Measurements from ENCODE around the gene IL1RAP. TPM values are rescaled to one million over a fixed set of nuclear protein-coding genes. Genes with fewer than 3 reads are reported as not detected.
"Not testable (repeated sequence)": the region's sequence is repeated elsewhere in the genome, so short reads cannot be mapped to it uniquely, and the experiment has no call there.

The IL1RAP gene
- total RNA-seq, 1 donor from 2014 or later, result 6.3 TPM

- DNase-seq, result peak; percentile 63
Observed at GRCh38 chr3:190514413-190515153, 698 bp downstream of the IL1RAP start.

DNA sequence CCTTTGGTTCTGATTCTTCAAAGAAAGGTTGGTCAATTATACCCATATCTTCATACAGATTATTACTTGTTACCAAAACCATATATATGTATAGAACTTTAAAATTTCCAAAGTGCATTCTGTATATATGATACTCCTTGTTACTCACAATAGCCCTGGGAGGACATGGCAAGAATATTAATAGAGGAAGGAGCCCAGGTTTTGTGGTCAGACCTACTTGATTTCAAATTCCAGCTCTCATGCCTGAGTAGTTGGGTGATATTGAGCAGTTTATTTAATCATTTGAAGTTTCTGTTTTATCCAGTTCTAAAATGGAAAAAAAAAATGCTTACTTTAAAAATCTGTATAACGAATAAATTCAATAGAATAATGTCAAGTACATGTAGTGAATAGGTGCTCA is 2.5 kb downstream of the IL1RAP start:
- DNase-seq, result no peak

GRCh38 chr3:190517687-190518086 is 3.8 kb downstream of the IL1RAP start:
- DNase-seq, result no peak

DNA sequence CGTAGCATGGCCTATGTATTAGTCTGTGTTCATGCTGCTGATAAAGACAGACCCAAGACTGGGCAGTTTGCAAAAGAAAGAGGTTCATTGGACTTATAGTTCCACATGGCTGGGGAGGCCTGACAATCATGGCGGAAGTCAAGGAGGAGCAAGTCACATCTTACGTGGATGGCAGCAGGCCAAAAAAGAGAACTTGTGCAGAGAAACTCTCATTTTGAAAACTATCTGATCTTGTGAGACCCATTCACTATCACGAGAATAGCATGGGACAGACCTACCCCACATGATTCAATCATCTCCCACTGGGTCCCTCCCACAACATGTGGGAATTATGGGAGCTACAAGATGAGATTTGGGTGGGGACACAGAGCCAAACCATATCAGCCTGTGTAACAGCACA is 4.6 kb downstream of the IL1RAP start:
- not testable (repeated sequence) for DNase-seq

DNA sequence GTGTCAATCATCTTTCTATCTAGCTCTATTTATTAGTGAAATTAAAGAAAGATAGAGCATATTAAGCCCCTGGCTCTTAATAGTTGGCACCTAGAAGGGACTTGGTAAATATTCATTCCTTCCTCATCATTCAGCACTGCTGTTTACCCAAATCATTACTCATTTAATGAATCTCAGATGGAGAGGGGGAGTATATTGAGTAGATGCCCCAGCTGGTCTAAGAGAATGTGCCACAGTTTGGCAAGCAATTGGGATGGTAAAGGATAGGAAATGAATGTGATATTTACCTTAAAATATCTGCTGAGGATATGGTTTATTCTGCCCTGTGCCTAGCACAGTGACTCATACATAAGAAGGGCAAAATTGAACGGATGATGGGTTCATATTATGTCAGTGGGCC is 6.0 kb downstream of the IL1RAP start:
- DNase-seq, result no peak

DNA sequence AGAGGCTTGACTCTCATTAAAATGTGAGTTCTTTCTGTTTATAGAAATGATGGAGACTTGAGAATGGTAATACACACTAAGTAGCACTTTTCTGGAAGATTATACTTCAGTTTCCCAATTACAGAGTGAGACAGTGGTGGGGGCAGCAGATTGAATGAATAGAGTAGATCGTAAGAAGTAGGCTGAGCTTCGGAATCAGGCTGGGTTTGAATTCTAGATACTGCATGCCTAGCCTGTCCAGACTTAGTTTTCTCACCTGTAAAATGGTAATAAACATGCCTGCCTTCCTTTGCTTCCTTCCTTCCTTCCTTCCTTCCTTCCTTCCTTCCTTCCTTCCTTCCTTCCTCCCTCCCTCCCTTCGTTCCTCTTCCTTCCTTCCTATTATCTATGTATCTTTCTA is 8.1 kb downstream of the IL1RAP start:
- no peak for DNase-seq

DNA sequence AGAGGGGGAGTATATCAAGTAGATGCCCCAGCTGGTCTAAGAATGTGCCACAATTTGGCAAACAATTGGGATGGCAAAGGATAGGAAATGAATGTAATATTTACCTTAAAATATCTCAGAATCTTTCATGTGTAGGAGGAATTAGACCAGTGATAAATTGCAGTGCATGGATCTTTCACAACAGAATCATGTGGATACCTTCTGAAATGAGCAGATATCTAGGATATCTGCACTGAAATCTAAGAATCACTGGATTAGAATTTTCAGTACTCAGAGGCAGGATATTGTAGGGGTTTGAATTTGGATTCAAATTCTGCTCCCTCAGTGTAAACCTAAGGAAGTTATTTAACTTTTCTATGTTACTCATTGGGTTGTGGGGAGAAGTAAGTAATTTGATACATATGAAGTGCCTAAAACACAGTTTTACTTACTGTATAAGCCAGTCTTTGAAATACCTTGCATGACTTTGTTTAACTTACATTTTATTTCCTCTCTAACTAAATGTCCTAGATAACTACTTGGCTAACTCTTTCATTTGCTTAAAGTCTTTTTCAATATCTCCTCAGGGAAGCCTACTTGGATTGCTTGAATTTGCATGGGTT is 8.8 kb downstream of the IL1RAP start:
- DNase-seq, result no peak

- DNase-seq, result no peak
Observed at GRCh38 chr3:190524942-190525341, 11.1 kb downstream of the IL1RAP start.

DNA sequence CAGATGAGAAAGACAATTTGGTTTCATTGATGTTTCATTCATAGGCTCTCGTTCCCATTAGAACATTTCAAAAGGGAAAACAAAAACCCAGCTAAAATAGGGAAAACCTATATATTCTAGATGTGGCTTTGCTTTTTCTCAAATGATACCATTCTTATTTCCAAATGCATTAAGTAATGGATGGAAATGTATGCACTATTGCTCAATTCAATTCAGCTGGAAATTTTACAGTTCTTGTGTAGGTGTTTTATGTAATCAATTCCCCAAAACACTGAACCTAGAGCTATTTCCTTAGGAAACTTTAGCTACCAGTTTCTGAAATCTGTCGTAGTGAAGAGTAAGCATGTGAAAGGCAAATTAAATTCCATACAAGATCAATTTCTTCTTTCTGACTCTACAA is 11.7 kb downstream of the IL1RAP start:
- DNase-seq, result no peak

DNA sequence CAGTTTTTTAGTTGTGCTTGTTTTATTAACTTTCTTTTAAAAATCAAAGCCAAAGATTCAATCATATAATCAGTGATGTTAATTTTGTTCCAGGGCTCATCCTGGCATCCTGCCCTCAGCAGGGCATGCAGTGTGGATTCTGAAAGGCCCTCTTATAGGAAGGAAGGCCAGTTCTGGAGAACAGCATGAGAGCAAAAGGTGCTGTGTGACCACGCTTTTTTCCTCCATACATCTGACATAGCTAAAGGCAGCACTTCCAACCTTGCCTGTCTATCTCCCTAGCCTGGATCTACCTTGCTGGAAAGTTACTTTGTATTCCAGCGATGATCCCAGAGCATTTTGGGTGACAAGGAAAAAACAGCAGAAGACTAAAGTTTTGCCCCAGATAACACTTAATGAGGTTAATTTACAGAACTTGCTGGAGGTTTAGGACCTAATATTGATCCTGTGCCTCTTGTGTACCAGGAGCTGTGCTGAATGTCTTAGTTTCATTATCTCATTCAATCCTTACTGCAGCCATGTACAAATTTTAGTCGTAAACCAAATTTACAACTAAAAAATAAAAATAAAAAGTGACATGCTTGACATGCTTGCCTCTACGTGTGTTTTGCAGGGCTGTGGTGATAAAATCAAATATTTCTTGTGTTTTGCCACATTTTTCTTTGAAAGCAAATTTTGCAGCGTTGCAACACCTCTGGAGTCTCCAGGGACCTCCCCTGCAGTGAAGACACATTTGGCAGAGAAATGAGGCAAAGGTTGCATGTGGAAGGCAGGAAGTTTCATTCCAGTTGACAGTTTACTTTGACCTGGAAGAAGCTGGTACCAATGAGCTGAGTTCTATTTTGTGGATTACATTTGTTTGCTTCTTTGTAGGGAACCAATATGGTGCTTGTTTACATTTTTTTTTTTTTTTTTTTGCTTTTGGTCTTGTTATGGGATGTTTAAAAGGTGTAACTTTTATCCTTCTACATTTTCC is 13.2 kb downstream of the IL1RAP start:
- DNase-seq, result no peak

GRCh38 chr3:190528706-190529105 is 14.8 kb downstream of the IL1RAP start:
- no peak for DNase-seq

GRCh38 chr3:190531406-190531805 is 17.5 kb downstream of the IL1RAP start:
- no peak for DNase-seq

DNA sequence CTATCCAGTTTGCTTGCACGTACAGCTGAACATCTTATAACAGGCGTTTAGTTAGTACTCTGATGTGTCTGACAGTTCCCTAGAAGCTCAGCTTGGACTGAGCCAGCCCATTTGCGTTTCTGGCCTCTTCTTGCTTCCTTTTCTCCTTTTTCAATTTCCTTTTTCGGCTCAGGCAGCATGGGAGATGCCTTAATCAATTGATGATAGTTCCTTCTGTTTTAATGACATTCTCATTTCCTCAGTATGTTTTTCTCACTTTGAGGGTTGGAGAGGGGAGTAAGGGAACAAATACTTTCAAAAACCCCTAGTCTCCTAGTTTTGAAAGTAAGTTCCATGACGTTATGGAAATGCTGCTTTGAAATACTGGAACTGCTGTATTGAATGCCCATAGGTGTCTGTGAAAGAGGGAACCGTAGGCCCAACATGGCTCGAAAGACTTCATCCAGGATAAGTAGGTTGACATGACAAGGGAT is 18.9 kb downstream of the IL1RAP start:
- no peak for DNase-seq

DNA sequence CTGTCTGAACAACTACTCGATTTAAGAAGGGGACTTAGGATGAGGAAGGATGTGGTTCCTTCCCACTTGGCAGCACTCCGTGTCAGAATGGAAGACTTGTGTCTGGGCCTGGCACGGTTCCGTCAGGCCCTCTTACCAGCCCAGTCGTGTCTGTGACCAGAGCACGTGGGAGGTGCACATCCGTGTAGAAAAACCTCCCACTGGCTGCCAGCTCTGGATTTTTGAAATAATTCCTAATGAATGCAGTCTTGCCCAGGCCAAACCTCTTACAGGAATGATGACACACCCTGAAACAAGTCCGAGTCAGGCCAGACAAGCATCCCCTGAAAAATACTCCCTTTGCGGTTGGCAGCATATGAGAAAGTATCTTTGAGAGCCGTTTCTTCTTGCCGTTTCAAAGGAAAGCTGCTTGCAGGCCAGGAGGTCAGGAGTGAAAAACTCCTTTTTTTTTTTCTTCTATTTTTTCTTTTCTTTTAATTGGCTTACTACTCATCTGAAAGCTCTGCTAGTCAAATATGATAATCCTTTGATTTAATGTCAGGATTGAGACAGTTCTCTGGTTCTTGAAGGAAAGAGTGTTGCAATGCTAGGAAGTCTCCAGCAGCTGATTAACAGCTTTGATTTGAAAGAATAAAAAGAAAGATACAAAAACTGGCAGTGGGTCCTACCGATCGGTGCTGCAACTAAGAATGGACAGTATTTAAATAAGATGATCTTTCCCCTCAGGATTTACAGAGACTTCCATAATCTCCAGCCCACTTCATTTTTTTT is 19.8 kb downstream of the IL1RAP start:
- peak; percentile 43 for DNase-seq

DNA sequence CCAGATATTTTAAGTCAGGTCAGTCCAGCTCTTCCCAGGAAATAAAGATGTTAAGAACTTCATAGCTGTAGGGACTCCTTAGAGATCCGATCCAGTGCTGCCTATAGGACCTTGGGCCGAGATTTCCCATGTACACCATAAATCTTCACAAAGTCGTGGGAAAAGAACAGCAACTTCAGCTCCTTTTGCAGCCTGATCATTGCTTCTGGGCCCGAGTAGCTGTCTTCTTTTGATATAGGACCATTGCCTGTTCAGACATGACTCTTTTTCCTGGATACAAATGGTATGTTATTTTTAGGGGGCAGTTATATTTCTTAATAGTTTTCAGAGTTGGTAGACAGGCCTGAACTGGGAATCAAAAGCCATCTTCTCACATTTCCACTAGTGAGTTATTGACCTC is 20.5 kb downstream of the IL1RAP start:
- DNase-seq, result no peak

DNA sequence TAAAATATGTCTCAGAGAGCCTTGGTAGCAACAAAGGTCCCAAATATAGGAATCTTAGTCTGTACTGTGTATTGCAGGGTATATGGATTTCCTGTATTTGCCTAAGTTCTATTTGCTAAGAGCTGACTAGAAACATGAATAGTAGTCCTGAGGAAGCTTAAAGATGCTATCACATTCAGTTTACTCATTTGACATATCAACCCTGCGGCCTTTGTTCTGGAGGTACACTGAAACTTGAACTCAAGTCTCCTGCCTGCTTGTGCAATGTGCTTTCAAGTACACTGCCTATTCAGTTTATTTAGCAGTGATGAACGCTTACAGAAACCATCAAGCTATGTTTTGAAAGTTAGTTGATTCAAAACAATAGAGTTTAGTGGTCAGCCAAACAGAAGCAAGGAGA is 21.1 kb downstream of the IL1RAP start:
- no peak for DNase-seq

GRCh38 chr3:190537146-190537545 is 23.3 kb downstream of the IL1RAP start:
- DNase-seq, result no peak

DNA sequence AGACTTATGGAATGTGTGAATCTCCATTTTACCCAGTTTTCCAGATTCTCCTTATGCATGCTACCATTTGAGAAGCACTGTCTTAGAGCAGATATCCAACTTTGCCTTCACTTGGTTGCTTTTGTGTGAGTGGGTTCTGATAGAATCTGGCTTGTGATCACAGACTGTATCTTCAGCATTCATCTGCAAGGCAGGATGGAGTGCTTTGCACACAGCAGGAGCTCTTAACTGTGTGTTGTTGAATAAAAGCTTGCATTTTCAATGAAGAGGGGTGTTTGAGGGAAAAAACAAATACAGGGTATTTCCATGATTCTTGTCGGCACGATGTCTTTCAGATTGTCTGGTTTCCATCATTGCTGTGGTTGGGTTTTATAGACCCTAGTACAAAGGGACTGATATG is 24.4 kb downstream of the IL1RAP start:
- no peak for DNase-seq

DNA sequence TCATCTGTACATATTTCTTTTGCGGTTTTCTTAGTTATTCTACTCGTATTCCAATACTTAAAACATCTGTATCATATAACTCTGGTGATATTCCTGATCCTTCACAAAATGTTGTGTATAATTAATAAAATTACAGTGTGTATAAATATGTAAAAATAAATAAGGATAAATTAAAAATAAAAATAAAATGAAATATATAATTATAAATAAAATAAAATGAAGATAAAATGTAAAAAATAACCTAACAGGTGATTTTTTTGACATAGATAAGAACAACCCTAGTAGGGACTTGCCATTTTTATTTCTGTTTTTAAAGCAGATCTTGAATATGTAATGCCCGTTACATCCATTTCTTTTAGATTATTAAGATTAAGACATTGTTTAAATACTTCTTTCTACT is 25.6 kb downstream of the IL1RAP start:
- DNase-seq, result no peak

GRCh38 chr3:190541008-190541407 is 27.1 kb downstream of the IL1RAP start:
- DNase-seq, result no peak

DNA sequence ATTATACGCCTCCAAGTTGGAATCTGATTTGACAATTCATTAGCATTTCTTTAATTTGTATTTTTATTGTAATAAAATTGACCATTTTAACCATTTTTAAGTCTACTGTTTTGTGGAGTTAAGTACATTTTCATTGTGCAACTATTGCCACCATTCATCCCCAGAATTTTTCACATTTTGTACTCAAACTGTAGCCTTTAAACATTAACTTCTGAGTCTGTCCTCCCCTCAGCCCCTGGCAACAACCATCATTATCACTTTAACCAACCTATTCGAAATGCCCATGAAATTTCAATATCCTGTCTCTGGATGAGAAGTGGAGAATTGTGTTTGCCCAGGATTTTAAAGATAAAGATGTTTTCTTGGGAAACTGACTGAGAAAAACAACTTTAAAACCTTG is 27.7 kb downstream of the IL1RAP start:
- DNase-seq, result no peak

GRCh38 chr3:190542846-190543245 is 29.0 kb downstream of the IL1RAP start:
- DNase-seq, result no peak

DNA sequence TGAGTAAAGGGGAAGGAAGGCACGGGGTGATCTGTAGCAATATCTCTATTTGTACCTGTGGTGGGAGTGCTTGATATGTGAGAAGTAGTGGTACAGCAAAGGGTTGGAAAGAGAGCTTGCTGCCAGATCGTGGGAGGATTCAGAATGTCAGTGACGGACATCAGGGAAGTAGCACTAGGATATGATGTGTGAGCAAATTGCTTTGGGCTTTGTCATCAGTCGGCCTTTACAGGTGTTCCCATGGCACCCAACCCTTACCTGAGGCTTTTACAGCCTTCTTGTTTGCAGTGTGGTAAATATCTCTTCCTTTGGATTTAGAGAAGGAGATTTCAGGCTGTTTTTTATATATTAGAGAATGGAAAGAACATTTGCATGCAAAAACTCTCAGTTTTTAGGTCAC is 29.8 kb downstream of the IL1RAP start:
- DNase-seq, result no peak

Data from dermis blood vessel endothelial cell (primary cell).